ENCODE measurements around the gene SUSD1. TPM values are rescaled to one million over a fixed set of nuclear protein-coding genes. Genes with fewer than 3 reads are reported as not detected.
"Not testable (repeated sequence)": the region's sequence is repeated elsewhere in the genome, so short reads cannot be mapped to it uniquely, and the experiment has no call there.

SUSD1 gene
- total RNA-seq, 1 donor from 2014 or later, result 3.2 TPM

DNA sequence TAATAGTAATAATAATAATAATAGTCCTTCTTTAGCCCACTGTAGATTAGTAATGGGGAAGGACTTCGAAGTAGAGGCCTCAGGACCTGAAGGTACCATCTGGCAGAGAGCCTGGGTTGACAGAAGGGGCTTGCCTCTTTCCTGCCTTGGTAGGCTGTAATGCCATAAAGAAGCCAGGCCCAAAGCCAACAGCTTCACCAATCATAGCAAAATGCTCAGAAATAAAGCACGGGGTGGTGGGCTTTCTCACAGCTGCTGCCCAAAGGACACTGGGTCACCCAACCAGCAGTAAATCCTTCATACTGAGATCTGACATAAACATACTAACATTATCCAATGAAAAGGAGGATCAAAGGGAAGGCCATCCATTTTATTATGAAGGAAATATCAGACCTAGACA lies 70.7 kb downstream of the SUSD1 start:
- ATAC-seq, result no peak

DNA sequence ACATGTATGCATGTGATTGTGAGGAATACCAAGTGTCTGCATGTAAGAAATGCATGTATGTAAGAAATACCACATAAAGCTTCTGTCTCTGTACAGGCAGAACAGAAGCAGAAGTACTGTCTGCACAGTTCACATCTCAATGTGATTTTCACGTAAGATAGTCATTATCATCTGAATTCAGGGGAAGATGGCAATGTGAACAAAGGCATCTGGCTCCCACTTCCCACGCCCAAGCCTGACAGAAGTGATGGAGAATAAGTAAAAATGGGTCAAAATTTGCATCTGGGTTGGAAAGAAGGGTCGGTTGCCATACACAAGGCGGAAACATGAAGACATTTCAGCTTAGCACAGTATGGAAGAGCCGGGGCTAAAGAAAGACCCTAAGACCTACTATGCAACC lies 71.7 kb downstream of the SUSD1 start:
- no peak for ATAC-seq

More for the DNA sequence above, 70.7 kb downstream of the SUSD1 start:
- no peak for DNase-seq (ENCODE audit: low spot score)

DNA sequence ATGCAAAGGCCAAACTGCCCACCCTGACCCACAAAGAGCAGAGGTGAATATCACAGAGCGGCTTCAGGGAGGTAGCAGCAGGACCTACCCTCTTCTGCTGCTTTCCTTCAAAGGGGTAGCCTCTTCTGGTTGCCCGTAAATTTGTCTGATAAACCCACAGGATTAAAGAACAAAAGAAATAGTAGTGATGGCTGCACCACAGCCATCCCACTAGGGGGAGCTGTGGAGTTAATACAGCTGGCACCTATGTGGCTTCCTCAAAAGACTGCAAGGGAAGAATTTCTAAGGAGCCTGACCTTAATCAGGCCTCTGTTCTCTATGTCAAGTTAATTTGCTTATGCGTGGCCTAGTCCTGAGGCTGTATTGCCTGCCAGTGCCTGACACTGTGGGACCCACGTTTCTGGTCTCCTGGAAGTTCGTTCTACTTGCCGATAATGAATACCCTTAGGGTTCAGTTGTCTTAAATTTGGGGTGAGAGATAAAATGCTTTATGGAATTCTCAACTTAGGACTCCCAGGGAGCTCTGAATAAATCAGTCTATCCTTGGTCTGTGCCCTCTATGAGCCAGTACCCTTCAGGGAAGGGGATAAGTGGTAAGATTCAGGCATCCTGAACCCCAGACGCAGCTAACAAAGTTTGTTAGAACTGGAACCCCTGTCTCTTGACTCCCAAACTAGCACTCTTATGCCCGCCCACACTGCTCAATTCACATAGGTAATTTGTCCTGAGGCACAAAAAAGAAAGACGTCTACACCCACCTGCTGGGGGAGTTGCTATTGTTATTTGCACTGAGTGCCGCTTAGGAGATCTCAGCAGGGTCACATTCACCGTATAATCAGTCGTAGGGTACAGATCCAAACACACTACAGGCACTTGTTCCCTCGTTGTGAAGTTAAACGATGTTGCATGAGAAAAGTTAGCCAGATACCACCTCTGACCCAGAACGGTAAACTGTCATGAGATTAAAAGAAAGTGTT lies 77.1 kb downstream of the SUSD1 start:
- peak; percentile 90 for ATAC-seq
- DNase-seq (ENCODE audit: low spot score), result no peak

More for the DNA sequence above, 71.7 kb downstream of the SUSD1 start:
- DNase-seq (ENCODE audit: low spot score), result no peak

DNA sequence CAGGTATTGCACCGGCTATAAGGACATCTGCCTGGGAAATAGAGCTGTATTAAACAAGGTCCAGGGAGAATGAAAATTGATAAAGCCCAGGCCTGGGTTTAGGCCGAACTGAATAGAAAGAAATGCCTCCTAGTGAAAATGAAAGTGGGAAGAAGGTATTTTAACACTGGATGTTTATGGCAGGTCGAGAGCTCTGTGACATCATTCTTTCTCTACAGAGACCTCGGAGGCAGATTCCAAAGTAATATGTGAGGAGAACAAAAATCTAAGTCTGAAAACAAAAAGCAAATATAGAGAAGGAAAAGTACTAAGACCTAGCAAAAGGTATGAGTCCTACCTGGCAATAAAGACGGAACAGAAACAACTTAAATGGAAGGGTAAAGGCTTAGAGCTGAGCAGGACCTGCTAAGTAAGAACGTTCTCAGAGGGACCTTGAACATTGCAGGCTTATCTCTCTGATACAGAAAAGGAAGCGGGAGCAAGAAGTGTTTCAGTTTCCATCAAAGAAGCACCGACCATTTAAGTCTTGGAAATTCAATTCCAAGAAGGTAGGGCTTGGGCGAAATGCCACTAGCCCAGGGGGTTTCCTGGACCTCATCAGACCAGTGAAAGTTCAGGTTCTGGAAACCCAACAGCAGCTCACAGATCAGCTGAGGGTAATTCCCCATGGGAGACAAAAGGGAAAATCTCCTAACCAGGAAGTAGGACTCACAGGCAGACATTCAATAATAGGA lies 80.0 kb downstream of the SUSD1 start:
- ATAC-seq, result no peak
- no peak for DNase-seq (ENCODE audit: low spot score)

DNA sequence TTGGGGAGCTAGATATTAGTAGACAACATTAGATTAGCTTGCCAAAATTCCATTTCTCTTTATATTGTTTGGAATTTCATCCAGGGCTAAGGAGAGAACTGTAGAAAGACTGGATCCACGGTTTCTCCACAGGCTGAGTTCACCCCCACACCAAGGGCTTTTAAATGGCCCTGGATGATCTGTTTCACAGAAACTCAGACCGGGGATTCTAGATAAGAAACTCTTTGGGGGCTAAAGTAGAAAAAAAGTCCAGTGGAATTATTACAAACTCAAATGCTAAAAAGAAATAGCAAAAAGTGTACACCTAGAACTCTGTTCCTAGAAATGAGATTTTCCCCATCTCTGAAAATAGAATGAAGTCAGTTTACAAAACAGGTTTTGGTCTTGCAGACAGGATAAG lies 80.9 kb downstream of the SUSD1 start:
- DNase-seq (ENCODE audit: low spot score), result no peak
- ATAC-seq, result no peak

DNA sequence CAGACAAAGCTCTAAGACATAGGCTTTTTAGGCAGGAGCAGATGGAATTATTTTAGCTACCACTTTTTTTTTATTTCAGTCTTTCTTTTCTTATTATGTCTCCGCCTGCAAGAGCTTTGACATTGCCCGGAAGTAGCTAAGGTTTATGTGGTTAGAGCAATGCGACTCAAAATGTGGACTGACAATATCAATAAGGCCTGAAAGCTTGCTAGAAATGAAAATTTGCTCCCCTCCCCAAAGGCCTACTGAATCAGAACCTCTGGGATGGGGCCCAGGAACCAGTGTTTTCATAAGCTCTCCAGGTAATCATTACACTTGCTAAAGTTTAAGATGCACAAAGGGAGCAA lies 81.3 kb downstream of the SUSD1 start:
- DNase-seq (ENCODE audit: low spot score) (no peak), ATAC-seq (no peak)

DNA sequence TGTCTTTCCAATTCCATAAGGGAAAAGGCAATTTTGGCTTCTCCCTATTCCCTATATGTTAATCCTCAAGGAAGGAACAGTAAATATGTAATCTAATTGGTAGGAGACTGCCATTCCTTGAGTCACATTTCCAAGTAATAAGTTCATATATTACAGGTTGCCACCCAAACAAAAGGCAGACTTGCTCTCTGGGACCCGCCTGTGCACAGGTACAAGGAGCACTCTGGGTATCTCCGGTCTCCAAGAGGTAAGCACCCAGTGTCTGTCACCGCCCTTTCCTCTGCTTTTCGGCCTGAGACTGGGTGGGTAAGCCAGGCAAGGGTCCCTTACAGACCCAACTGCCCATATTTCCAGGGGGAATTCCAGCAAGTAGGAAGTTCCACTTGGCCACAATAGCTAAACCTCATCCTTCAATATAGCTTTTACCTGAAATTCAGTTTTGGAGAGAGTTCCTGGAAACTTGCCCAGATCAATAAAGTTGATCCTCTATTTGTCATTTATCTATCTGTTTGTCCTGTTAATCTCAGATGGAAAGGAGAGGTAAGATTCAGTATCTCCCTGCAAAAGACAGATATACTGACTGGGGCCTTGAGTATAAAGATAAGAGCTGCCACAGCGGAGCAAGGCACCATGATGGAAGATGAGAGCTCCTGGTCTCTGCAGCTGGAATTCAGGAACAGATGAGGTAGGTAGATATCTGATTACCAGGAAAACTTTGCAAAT lies 81.8 kb downstream of the SUSD1 start:
- DNase-seq (ENCODE audit: low spot score) (no peak), ATAC-seq (no peak)

DNA sequence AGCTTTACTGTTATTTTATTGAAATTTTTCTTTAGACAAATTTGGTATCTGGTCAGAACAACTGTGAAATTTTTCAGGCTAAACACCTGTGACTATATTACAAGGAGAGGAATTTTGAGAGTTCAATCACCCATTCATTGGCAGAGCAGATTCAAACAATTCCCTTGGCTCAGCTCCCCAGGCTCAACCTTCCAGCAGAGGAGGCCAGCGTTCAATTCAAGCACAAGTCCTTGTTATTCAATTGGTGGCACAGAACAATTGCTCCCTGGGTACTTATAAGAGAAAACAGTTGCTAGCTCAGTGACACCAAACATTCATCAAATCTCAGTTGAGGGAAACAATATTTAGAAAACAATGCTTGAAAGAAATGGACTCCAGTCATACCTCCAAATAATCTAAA lies 83.3 kb downstream of the SUSD1 start:
- DNase-seq (ENCODE audit: low spot score), result peak; percentile 60
- ATAC-seq, result peak; percentile 97

DNA sequence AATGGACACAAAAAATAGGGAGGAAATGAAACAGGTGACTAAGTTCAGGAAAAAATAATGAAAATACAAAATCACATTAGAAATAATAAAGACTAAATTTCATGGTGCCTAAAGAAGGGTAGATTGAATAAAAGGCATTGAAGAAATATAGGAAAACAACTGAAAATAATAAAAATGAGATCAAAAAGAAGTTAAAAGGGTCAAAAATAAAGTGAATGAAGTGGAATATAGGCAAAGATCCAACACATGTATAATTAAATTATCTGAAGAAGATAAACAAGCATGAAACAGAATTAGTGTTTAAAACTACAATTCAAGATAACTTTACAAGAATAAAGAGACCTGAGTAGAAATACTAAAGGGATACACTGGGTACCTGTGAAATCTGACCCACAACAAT lies 87.6 kb downstream of the SUSD1 start:
- ATAC-seq, result no peak
- no peak for DNase-seq (ENCODE audit: low spot score)

DNA sequence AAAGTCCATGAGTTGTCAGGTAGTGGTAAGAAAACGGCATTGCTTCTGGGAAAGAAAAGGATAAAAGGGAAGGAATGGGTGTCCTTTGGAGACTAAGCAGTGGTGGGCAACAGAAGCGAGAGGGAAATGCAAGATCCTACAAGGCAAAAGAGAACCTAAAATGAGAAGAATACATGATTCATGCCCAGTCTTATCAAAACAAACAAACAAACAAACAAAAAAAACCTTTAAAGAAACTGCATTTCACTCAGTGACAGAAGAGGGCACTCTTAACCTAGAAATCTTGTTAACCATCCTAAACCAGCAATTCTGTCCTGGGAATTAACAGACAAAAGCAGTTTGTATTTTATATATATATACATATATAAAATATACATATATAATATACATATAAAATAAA lies 88.5 kb downstream of the SUSD1 start:
- no peak for DNase-seq (ENCODE audit: low spot score)

DNA sequence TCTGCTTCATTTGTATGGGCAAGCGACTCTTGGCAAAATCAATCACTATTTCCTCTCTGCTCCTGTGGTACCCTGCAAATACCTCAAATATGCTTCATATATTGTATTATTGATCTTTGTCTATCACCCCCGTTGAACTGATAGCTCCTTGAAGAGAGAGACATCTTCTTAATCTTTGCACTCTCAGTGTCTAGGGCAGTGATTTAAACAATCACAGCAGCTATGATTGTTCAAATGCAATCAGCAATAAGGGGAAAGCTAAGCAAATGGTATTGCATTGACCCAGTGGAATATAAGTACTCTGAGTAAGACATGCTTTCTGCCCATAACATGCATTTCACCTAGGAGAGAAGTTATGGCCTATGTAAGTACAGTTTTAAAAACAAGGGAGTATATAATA lies 90.2 kb downstream of the SUSD1 start:
- DNase-seq (ENCODE audit: low spot score), result no peak
- ATAC-seq, result no peak

More for the DNA sequence above, 88.5 kb downstream of the SUSD1 start:
- peak; percentile 59 for ATAC-seq

DNA sequence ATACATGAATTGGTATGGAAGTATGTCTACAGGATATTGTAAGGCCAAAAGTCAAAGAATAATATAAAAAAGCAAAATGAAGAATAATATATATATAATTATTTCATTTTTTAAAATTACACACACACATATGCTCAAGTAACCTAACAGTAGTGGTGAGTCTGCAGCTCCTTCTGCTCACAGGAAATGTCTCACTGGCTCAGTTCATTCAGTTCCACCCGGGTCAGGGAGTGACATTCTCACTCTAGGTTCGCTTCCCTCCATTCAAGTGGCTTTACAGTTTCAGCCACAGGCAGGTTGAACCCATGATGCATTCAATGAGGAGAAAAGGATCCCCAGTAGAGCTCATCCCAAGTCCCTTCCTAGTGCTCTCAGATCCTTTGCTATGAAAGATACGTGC lies 90.8 kb downstream of the SUSD1 start:
- no peak for ATAC-seq
- DNase-seq (ENCODE audit: low spot score), result no peak

DNA sequence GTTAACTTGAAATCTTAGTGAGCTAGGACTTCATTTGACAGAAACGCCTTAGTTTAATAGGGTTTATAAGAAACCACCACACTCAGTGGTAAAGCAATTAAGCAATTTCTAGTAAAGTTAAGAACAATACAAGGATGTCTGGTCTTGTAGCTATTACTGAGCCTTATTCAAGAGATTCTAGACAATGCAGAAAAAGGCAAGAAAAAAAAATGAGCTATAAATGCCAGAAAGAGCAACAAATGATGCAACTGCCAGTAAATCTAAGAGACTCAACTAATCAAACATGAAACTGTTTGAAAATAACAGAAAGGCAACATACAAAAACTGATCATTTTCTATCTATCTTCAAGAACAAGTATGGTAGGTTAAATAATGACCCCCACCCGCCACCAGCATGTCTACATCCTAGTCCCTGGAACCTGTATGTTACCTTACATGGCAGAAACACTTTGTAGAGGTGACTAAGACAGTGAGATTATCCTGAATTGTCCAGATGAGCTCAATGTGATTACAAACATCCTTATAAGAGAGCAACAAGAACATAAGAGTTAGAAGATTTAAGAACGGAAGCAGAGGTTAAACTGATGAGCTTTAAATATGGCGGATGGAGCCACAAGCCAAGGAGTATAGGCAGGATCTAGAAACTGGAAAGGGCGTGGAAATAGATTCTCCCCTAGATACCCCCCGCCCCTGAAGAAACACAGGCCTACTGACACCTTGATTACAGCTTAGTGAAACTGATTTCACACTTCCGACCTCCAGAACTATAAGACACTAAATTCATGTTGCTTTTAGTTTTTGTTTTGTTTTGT lies 93.0 kb downstream of the SUSD1 start:
- no peak for DNase-seq (ENCODE audit: low spot score)
- ATAC-seq, result no peak

DNA sequence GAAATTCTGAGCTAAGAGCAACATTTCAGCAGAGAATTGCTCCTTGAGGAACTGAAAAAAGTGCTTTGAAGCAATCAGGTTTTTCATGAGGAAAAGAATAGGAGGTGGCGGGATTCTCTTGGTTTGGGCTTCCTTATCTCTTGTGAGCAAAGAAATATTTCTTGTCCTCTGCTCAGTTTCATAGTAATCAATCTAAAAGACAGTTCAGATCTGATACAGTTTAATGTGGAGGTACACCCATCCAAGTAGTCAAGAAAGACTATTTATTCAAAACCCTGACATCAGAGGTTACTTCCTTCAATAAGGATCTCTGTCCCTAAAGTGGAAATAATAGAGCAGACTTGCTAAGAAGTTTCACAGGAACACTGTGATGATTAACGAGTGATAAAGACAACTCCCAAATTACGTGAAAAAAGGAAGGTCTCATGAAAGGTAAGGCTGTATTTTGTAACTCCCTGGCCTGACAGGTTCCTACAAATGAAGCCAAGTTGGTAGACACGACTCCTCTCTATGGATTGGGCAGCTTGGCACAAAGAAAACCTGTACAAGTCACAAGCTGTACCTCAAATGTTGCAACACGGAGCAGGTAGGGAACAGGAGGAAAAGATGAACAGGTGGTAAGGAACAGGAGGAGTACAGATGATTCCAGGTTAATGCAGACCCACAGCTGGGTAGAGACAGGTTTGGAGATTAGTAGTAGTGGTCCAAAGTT lies 94.1 kb downstream of the SUSD1 start:
- ATAC-seq (no peak), DNase-seq (ENCODE audit: low spot score) (no peak)

DNA sequence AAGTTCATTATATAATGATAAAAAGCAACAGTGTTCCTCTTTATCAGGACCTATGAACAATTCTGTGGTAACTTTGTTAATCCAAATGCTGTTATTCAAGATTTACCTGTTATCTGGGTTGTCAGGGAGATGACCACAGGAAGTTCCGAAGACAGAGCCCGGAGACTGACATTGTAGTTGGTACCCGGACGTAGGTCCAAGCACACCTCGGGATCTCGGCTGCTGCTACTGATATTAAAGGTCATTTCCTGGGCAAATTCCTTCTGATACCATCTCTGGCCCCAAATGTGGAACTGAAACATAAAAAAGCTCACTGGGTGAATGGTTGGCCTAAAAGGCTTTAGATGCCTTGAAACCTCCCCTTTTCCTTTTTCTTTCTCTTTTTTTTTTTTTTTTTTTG lies 96.7 kb downstream of the SUSD1 start:
- no peak for DNase-seq (ENCODE audit: low spot score)
- ATAC-seq, result no peak

DNA sequence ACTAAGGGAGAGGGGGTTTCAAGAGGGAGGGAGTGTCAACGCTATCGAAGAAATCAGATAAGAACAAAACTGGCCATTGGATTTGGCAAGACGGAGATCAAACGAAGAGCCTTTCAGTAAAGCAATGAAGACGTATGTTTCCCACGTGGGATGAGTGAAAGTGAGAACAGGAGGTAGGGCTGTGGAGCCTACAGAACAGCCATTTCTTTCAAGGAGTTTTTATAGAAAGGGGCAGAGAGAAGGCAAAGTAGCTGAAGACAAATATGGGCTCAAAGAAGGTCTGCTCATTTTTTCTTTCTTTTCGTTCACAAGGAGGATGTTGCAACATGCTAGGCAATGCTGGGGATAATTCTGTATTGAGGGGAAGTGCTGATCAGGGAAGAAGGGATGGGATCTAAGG lies 98.3 kb downstream of the SUSD1 start:
- ATAC-seq (no peak), DNase-seq (ENCODE audit: low spot score) (no peak)

DNA sequence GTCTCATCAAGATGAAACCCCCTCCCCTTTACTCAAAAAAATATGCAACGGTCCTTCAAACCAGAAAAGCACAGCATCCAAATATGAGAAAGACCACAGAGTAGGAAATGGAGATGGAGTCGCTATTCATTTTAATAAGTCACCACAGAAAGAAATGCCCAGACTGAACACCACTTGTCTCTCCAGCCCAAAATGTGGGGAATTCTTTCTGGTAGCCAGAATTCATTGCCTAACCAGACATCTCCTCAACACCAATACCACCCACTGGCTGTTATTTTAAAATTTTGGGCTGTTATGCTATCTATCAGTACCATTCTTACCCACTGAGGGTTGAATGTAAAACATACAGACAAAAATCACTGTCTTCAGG lies 100.1 kb downstream of the SUSD1 start:
- ATAC-seq (no peak), DNase-seq (ENCODE audit: low spot score) (no peak)

DNA sequence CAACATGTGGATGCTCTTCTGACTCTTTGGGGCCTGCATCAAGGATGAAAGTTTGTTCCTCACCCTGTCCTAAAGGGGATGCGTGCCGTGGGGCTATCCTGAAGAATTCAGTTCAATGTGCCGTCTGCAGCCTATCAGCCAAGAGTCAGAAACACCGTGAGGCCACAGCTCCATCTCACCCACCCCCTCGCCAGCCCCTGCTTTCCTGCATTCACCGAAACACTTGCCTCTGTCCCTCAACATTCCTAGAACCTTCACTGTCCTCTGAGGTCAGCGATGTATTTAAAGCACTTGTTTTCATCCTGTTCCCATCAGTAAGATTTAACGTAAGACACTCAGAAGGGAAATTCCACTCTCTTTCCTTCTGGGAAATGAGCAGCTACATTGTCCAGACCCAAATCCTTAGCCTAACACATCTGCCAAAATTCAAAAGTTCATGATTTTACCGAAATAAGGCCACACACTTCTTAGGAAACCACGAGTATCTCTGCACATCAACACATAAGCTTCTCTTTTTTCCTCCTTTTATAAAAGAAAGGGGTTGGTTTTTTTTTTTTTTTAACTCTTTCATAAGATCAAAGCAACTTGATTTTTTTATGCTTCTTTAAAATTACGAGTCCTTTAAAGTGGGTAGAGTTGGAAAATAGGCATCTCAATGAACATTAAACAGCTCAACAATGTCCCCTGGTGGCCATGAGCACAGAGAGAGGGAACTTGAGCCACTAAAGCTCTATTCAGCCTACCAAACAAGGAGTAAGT lies 100.7 kb downstream of the SUSD1 start:
- ATAC-seq (peak; percentile 92), DNase-seq (ENCODE audit: low spot score) (peak; percentile 60)

DNA sequence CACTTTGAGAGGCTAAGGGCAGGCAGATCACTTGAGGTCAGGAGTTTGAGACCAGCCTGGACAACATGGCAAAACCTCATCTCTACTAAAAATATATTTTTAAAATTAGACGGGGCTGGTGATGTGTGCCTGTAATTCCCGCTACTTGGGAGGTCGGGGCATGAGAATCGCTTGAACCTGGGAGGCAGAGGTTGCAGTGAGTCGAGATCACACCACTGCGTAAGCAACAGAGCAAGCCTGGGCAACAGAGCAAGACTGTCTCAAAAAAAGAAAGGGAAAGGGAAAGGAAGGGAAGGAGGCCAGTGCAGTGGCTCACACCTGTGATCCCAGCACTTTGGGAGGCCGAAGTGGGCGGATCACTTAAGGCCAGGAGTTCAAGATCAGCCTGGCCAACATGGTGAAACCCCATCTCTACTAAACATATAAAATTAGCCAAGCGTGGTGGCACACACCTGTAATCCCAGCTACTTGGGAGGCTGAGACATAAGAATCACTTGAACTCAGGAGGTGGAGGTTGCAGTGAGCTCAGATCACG lies 101.4 kb downstream of the SUSD1 start:
- DNase-seq (ENCODE audit: low spot score); ATAC-seq: not testable (repeated sequence)
